DMS53 (cell line): Measurements from ENCODE around the gene NEK6.

Experiments
- DNase-seq: peaks from one replicate; lab custom pipeline; 2025; lab: John Stamatoyannopoulos, UW

The NEK6 gene

DNA sequence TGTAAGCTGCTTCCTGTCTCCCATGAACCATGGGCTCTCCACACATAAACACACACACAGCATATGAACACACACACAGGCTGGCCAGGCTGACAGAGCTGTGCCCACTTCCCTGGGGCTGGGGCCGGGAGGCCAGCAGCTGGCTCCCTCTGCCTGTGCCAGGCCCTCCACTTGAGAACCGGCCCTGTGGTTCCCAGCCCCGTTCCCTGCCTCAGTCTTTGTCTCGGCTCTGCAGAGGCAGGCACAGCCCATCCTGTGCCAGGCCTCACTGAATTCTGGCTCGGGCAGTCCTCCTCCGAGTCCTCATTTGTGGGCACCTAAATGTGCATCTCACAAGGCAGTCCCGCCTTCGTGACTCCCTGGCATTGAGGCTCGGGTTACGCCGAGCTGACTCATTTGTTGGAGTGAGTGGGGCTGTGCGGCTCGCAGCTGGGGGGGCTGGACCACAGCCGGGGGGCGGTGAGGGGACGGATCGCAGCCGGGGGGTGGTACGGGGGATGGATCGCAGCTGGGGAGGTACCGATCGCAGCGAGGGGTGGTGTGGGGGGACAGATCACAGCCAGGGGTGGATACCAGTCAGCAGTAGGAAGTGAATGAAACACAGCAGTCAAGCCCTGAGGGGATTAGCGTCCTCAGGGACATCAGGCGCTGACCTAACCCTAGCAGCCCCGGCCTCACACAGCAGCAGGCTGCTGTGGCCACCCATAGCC lies 85.2 kb downstream of the NEK6 start:
- peak; percentile 43 for DNase-seq

GRCh38 chr9:124343533-124344290 lies 86.0 kb downstream of the NEK6 start:
- DNase-seq = no peak

- no peak for DNase-seq
These were observed 86.7 kb downstream of the NEK6 start for GRCh38 chr9:124344291-124345050.

GRCh38 chr9:124345063-124345462 lies 87.3 kb downstream of the NEK6 start:
- DNase-seq = no peak

- no peak for DNase-seq
These were observed 88.1 kb downstream of the NEK6 start for GRCh38 chr9:124345751-124346281.

DNA sequence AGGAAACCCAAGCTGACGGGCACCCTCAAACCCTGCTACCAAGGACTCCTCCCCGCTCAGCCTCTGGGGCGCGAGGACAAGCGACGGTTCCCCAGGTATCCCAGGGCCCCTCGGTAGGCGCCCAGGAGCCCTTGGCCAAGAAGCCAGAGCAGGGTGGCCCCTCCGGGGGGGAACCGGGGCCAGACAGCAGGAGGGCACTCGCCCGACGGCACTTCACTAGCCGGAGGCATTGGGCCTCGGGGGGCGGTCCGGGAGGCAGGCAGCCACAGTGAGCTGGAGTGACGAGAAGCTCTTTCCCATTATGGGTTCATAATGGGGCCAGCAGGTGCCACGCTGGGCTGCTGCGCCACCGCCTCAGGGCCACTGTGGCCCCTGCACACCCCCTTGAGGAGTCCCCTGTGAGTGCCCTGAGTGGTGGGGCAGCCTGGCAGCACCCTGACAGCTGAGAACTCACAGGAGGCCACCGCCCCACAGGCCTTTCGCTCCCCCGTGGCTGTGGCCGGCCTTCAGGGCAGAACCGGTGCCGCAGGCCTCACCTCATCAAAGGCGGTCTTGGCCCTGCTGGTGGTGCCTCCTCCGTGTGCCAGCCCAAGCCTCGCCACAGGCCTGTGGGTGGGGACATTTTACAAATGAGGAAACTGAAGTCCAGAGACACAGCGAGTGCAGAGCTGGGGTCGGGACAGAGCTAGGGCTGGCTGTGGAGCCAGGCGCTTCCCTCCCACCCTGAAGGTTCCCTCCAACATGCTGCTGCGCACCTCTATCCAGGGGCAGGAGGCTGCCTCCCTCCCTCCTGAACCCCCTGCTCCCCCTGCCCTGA lies 88.8 kb downstream of the NEK6 start:
- no peak for DNase-seq

GRCh38 chr9:124347206-124347967 lies 89.6 kb downstream of the NEK6 start:
- DNase-seq = no peak

- no peak for DNase-seq
These were observed 90.2 kb downstream of the NEK6 start for GRCh38 chr9:124347968-124348358.

GRCh38 chr9:124348363-124348762 lies 90.6 kb downstream of the NEK6 start:
- no peak for DNase-seq

- no peak for DNase-seq
These were observed 91.1 kb downstream of the NEK6 start for GRCh38 chr9:124348831-124349230.

DNA sequence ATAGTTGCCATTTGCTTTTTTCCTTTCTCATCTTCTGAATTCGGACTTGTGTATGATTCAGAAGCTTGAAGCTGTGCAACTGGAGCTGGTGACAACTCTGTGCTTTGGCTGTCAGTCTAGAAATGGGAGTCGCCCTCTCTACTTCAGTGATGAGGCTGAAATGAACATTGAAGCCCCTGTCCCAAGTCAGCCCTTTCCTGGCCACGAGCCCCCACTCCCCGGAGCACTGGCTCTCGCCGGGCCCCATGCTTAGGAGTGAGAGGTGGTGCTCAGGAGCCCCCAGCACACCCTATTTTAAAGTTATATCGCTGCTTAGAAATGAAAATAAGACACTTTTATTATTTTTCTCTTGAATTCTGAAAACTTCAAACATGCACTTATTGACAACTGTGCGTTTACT lies 91.5 kb downstream of the NEK6 start:
- no peak for DNase-seq

- no peak for DNase-seq
These were observed 92.1 kb downstream of the NEK6 start for GRCh38 chr9:124349675-124350493.

GRCh38 chr9:124350494-124351263 lies 92.9 kb downstream of the NEK6 start:
- no peak for DNase-seq

GRCh38 chr9:124351672-124352468 lies 94.1 kb downstream of the NEK6 start:
- no peak for DNase-seq

DNA sequence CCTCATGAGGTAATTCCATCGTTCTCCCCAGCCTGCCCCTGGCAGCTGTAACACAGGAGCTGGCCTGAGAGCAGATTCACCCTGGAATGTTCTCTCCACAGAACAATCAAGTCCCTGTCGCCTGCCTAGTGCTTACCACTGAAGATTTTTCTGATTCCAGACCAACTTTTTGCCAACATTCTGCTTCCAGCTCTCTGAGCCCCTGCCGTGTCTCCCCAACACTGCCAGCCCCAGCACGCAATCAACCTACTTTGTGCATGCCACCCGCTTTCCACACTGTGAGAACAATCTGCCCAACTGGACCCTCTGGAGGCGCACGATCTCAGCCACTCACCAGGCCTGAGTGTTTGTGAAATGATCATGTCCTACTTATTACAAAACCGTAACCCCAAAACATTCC lies 94.9 kb downstream of the NEK6 start:
- DNase-seq = no peak

GRCh38 chr9:124353166-124353768 lies 95.5 kb downstream of the NEK6 start:
- DNase-seq = no peak

DNA sequence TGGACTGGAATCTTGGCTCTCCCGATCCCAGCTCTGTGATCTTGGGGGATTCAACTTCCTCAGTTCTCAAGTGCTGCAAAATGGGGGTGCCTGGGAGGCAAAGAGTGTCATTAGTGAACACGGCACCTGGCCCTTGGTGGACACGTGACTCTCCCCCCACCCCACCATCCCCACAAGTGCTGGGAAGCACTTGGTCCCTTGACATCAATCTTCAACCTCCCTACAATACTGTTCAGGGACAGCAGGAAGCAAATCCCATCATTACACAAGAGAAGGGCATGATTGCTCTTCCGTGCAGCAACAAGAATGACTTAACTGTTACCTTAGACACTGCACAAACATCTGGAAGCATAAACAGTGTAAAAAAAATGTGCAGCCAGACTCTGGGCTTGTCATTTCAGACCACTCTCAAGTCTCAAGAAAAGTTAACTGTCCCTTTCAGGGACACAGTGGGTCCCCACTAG lies 96.1 kb downstream of the NEK6 start:
- no peak for DNase-seq
